HG03469 (cell line): ENCODE measurements around the gene WNT9A.
"Not testable (repeated sequence)": the region's sequence is repeated elsewhere in the genome, so short reads cannot be mapped to it uniquely, and the experiment has no call there.

ENCODE experiments used
- ATAC-seq: cut with Tn5 transposase; IDR thresholded peaks from one replicate; pipeline ENCODE4 v1.9.1; 2021; ENCODE audit warnings: mild to moderate bottlenecking, moderate library complexity, moderate number of reproducible peaks; ENCODE audit not compliant: unreplicated experiment

WNT9A gene

DNA sequence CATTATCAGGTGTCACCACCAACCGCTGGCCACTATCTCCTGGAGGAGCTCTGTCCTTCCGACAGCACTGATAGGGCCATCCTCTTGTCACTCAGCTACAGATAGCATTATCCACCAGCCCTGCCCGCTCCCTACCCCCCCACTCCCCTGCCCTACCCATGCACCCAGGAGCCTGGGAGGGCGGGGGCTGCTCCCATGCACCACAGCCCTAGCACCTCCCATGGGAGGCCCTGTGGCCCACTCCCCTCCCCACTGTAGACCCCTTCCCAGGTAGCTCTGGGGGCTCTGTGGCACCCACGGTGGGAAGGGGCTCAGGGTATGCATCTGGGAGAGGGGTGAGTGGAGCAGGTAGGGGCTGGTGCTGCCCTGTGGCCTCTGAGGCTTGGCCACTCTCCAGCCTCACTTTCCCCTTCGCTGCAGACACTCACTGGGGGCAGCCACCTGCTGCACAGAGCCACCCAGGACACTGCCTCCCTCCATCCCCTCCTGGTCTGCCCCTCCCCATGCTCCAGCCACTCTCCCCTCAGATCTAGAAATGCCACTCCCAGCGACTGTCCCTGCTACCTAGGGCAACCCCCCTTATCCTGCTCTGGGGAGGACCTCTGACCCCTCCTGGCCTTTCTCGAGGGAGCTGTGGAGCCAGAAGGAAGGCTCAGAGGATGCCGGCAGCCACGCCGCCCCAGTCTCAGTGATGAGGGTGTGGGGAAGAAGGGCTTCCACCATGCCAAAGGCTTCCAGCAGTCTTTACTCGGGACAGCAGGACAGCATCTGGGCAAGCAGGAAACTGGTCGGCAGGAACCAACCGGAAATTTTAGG is 58.5 kb downstream of the WNT9A start:
- no peak for ATAC-seq

DNA sequence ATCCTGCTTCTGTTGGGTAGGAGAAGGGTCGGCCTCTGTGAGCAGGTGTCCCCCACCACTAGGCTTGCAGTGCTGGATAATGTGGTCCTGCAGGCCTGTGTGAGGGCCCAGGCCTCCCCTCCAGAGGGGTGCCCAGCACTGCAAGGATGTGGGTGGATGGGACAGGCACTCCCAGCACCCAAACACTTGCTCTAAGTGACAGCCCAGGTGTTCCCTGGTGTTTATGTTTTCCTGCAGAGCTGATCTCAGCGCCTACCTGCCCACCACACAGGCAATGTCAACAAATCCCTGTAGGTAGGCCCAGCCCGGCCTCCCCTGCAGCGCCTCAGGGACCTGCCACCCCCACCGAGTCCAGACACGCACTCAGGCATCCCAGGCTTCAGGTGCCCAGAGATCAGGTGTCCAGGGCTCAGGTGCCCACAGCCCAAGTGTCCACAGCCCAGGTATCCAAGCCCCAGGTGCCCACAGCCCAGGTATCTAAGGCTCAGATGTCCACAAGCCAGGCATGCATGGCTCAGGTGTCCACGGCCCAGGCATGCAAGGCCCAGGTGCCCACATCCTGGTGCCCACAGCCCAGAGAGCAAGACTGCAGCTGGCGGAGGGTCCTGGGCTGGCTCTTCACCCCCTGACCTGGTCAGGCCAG is 59.2 kb downstream of the WNT9A start:
- ATAC-seq: no peak

DNA sequence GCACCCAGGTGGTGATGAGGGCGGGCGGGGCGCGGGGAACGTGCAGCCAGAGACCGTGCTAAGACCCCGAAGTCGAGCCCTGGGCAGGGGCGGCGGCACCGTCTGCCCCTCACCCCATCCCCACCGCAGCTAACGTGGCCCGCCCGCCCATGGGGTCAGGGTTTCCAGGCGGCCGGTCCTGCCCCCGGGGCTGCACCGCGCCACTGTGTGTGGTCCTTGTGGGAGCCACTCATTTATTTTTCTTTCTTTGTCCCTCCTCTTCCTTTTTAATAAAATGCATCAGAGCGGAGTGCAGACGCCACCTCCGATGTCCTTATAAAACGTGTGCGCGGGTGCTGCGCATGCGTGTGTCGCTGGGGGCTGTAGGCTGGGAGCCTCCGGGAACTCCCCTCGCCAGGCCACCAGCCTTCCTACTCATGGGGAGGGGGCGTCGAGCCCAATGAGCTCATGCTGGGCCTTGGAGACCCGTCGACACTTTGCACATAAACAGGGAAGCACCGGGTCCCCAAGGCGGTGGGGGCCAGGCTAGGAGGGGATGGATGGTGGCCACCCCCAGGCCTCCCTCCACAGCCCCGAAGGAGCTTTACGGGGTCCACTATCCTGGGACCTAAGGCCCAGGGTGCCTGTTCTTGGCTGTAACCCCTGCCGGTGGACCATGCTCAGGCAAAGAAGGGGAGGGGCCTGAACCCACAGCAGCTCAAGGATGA is 59.9 kb downstream of the WNT9A start:
- no peak for ATAC-seq

DNA sequence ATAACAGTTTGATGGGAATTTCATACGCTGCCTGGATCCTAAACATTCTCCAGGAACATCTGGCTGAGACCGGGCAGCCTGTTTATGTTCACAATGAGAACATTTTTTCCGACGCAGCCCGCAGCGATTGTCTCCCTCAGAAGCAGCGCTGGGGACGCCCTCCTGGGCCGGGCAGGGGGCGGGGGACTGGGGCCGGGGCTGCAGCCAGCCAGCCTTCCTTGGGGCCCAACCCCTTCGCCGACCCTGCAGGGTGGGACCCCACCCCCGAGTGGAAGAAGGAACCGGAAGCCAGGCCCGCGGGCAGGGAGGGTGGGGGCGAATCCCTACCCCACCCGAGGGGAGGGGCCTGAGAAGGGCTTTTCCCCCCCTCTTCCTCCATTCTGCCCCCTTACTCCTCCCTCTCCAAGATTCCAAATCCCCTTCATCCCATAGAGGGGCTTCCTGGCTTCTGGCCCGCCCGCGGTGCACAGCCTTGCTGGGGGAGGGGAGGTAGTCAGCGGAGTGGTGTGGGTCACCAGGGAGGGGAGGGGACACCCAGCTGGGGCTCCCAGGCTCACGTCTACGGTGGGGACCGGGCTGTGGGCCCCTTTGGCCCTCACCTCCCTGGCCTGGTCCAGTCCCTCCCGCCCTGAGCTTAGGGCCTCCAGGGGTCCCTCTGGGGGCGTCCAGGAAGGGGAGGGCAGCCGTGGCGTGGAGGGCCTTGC is 60.6 kb downstream of the WNT9A start:
- ATAC-seq: no peak

- no peak for ATAC-seq
Observed at GRCh38 chr1:227886503-227886961, 61.2 kb downstream of the WNT9A start.

- no peak for ATAC-seq
Observed at GRCh38 chr1:227885648-227886502, 61.9 kb downstream of the WNT9A start.

DNA sequence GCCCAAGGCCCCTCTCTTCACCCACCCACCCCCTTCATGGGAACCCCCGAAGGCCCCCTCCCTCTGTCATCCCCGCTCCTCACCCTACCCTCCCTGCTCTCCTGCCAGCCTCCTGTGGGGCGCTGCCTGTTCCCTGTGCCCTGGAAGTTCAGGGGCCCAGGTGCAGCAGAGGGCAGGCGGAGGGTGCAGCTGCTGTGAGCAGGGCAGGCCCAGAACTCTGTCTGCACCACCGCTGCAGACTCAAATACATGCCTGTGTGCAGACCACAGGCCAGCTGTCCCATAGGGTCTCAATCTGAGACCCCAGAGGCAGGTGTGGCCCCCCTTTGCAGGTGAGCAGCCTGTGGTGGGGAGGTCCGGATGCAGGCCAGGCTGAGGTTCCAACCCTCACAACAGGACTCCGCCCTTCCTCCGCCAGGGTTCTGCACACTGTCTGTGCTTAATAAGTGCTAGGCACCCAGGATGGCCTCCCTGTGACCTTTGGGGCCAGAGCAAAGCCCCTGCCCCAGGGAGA is 62.5 kb downstream of the WNT9A start:
- no peak for ATAC-seq

DNA sequence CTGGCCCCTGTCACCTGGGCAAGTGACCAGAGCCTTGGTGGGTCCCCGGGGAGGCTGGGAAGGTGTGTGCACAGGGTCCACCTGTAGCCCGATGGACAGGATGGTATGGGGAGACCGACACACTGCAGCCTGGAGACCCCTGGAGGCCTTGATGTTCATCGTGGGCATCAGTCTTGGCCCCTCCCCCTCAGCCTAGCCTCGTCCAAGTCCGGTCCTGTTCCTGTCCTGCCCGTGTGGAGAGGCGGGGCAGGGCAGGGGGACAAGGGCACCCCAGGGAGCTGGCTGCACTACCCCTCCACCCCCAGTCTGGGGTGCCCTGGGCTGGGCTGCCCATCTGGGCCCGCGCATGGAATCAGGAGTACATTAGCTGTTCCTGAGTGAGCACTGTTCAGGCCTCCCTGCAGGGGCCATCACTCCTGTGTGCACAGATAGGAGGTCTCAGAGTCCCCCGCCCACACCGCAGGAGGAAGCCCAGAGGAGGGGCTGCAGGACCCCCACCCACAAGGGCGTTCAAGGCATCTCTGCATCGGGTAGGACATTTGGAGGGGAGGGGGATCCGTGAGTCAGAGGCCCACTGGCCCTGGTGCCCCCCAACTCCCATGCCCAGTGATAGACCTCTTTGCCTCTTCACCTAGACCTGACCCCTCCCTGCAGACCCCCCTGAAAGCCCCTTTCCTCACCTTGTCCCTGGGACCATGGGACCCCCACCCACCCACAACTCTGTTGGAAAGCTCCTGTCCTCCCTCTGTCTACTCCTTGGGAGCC is 63.2 kb downstream of the WNT9A start:
- no peak for ATAC-seq

DNA sequence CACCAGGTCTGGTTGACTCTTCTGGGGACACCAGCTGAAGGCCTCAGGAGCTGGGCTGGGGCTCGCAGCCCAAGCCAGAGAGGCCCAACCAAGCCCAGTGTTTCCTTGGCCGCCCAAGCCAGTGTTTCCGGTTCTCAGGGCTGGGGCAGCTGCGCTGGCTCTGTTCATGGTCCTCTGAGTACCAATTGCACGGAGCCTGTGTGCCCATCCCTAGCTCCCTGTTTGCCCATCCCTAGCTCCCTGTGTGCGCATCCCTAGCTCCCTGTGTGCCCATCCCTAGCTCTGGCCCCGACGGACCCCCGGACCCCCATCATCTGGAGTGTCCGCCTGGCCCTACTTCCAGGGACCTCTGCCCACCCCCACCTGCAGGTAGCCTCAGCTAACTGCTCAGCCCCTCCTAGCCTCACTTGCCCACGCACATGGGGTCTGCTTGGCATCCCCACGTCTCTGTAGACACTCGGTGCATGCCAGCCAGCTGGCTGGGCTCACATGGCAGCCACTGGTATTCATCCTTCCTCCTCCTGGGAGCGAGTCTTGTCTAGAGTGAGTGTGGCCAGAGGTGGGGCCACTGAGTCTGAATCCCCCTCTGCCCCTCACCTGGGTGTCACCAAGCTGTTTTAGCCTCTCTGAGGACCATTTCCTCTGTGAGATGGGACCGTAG is 64.0 kb downstream of the WNT9A start:
- no peak for ATAC-seq

DNA sequence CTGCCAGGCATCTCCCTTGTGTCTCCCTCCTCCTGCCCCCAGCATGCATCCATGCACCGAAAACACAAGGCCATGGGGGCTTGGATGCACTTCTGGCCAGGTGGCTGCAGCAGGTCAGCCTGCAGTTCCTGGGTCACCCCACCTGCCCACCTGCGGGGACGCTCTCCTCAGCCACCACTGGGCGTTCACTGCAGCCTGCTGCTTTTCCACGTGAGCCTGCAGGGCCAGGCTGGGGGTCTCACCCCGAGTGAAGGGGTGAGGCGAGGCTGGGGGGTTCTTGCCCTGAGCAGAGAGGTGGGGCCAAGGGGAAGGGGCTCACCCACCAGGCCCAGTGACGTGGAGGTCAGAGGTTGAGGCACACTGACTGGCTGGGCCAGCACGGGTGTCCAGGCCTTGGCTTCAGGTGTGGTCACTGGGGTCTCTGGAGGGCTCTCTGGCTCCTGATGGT is 64.6 kb downstream of the WNT9A start:
- no peak for ATAC-seq

DNA sequence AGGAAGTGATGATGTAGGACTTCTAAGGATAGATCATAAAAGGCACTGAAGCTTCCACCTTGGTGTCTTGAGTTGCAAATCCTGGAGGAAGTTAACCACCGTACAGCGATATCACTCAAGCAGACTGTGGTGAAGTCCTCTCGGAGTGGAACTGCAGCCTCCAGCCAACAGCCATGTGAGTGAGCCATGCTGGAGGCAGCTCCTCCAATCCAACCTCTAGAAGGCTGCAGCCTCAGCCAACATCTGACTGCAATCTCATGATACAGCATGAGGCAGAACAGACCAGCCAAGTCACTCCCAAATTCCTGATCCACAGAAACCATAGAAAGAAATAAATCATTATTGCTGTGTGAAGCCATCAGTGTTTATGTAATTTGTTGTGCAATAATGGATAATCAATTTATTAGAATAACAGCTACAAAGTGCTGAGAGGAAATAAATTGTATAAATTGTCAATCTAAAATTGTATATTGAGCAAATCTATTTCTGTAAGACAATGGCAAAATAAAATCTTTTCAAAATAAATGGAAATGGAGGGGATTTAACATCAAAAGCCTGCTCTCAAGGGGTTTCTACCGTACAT is 67.3 kb downstream of the WNT9A start:
- no peak for ATAC-seq

DNA sequence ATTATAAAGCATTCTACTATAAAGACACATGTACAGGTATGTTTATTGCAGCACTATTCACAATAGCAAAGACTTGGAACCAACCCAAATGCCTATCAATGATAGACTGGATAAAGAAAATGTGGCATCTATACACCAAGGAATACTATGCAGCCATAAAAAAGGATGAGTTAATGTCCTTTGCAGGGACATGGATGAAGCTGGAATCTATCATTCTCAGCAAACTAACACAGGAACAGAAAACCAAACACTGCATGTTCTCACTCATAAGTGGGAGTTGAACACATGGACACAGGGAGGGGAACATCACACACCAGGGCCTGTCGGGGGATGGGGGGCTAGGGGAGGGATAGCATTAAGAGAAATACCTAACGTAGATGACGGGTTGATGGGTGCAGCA is 69.9 kb downstream of the WNT9A start:
- ATAC-seq: not testable (repeated sequence)

GRCh38 chr1:227871892-227872291 is 75.8 kb downstream of the WNT9A start:
- not testable (repeated sequence) for ATAC-seq

DNA sequence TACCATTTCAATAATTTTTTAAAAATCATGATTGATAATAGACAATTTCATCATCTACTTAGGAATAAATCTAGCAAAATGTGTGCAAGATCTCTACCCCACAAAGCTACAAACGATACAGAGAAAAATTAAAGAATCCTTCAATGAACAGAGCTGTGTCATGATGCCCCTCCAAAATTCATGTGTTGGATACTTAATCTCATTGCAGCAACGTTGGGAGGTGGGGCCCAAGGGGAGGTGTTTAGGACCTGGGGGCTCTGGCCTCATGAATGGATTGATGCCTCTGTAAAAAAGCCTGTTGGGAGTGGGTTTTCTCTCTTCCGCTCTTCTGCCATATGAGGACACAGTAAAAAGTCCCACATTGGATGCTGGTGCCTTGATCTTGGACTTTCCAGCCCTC is 77.4 kb downstream of the WNT9A start:
- ATAC-seq: no peak

GRCh38 chr1:227869851-227870305 is 77.9 kb downstream of the WNT9A start:
- no peak for ATAC-seq

DNA sequence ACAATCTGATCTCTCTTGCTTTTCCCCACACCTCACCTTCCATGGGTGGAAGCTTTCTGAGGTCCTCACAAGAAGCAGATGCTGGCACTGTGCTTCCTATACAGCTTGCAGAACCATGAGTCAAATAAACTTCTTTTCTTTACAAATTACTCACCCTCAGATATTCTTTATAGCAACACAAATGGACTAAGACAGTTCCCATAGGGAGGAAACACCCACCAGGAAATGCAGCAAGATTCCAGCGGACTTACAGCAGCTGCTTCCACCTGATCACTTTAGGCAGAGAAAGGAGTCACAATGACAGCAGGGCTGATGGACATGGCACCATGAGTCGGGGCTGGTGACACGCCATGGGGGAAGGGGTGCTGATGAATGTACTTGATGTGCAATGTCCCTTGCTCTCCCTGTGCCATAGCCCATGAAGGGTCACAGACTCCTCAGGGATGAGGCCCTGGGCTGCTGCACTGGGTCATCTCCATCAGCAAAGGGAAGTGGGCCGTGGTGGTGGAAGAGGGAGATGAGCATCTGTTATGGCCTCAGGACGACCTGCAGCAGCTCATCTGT is 78.4 kb downstream of the WNT9A start:
- no peak for ATAC-seq
